ENCODE results near the gene ELFN2.

Gene ELFN2

DNA sequence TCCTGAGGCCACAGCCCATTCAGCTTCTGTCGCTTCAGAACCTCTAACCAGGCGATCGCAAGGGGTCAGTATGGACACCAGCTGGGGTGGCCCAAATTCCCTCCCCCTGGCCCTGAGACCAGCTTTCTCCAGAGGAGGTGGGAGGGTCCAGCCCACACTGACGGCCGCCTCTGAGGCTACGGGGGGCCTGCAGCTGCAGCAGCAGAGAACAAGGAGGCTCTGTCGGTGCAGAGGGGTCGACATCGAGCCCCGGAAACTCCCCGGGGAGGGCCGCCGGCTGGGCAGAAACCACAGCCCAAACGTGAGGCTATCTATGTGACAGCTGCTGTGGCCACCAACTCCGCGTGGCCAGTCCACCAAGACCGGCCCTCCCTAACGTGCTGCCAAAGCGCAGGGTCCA, 40.8 kb downstream of the ELFN2 start:
- no peak for DNase-seq (ENCODE audit: low read depth in 2 of 2)

DNA sequence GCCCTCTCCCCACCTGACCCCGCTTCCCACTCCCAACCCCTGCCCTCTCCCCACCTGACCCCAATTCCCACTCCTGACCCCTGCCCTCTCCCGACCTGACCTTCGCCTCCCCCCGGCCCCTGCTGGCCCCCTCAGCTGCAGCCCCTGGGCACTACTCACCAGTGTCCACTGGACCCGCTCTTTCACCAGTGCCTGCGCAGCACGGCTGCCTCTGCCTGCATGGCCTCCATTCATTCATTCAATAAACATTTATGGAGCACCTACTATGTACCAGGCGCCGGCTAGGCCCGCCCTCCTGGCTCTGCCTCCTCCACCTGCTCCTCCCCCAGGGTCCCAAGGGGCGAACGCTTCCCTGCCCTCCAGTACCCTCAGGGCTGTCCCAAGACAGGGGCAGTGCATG, 42.6 kb downstream of the ELFN2 start:
- DNase-seq (ENCODE audit: low read depth in 2 of 2): no peak

DNA sequence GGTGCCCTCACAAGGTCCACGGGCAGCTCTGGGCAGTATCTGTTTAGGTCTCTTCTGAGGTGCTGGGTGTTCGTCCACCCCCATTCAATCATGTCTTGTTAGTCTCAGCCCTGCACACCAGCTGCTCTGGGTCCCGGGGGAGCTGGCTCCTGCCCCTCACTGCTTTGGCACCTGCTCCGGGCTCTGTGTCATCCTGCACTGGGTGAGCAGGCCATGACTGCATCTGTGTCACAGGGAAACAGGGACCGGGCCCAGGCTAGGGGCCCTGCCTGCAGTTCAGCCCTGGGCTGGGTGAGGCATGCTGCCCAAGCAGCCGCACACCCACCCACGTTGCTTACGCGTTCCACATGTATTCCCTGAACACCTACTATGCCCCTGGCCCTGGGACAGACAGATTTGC, 43.9 kb downstream of the ELFN2 start:
- DNase-seq (ENCODE audit: low read depth in 2 of 2): no peak

DNA sequence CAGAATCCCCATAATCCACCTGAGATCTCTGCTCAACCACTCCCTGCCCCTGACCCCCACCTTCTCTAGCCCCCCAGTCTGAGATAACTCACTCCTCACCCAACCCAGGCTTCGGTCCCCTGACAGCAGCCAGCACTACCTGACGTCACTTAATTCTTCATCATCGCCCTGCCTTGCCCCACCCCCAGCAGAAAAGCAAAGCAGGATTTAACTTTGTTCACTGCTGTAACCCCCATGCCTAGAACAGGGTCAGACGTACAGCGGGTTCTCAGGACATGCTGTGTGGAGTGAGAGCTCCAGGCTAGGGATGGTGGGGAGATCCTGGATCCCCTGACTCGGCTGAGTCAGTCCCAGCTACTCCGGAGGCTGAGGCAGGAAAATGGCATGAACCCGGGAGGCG, 45.8 kb downstream of the ELFN2 start:
- no peak for DNase-seq (ENCODE audit: low read depth in 2 of 2)

DNA sequence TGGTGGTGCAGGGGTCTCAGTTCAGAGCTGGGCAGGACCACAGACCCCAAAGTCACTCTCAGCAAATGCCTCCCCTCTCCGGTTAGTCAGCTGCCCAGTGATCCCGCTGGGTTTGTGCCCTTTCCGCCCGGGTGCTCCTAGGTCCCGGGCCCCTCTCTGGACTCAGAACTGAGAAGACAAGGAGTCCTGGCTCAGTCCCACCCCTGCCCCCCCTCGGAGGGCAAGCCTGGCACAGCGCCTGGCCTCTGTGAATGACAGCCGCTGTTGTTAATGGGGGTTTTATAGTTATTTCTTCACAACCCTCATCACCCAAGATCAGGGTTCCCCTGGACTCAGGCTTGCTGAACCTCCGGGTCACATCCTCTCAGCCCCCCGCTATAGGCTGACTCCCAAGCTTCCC, 47.6 kb downstream of the ELFN2 start:
- DNase-seq (ENCODE audit: low read depth in 2 of 2): no peak

DNA sequence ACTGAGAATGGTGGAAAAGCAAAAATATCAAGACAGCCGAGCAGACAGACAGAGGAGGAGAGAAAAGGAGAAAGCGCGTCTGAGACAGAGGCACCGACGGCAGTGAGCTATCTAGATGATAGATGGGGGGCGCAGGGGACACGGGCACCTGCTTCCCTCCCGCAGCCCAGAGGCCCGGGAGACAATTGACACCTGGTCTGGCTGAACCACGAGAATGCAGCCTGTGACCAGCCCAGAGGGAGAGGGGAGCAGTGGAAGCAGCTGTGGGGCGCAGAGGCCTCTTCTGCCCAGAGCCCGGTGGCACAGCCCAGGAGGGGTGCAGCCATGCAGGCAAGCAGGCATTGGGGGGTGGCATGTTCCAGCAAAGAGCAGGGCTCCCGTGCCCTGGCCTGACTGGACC, 48.2 kb downstream of the ELFN2 start:
- DNase-seq (ENCODE audit: low read depth in 2 of 2): no peak

DNA sequence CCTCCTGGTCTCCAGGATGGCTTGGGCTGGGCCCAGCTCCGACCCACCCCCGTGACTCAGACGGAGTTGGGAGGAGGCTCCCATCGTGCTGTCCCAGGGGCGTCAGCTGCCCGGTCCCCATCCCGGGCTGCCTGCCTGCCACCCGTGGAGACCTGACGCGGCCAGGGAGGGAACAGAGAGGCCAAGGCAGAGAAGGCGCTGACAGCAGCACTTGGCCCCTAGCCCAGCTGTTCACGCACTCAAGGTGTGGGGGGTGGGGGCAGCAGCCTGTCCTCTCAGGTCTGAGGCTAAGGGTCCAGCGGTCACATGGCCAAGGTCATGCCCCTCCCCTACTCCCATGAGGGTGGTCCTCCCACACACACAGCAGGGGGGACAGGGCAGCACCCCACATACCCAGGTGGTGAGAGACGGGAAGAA, 48.6 kb downstream of the ELFN2 start:
- DNase-seq (ENCODE audit: low read depth in 2 of 2): no peak

DNA sequence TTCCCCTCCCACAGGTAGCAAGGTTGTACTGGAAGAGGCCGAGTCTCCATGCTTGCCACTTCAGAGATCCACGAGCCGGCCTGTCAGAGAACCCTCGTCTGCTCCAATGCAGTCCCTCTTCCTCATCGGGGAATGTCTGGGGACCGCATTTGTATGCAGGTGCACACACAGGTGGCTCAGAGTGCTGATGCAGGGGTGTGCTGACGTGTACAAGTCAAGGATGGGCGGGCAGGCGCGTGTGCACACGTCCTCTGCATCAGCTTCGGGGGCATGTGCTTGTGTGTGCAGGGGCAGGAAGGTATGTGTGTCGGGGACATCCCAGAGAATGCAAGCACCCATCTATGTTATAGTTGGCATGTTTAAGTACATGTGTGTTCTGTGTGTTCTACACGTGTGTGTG, 49.4 kb downstream of the ELFN2 start:
- DNase-seq (ENCODE audit: low read depth in 2 of 2): no peak

DNA sequence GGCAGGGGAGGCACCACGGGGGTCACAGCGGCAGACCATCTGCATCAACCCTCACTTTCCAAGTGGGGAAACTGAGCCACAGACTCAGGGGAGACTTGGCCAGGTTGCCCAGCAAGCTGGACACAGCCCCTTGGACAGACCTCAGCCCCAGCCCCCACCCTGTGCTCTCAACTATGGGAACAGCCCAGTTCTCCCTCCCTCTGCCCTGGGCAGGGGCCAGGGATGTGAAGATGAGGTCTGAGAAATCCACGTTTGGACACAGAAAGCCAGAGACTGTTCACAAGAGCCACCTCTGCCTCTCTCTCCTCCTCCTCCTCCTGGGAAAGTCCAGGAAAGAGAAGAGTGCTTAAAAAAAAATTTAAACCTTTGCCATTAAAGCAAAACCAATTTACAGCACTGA, 50.1 kb downstream of the ELFN2 start:
- DNase-seq (ENCODE audit: low read depth in 2 of 2): no peak

DNA sequence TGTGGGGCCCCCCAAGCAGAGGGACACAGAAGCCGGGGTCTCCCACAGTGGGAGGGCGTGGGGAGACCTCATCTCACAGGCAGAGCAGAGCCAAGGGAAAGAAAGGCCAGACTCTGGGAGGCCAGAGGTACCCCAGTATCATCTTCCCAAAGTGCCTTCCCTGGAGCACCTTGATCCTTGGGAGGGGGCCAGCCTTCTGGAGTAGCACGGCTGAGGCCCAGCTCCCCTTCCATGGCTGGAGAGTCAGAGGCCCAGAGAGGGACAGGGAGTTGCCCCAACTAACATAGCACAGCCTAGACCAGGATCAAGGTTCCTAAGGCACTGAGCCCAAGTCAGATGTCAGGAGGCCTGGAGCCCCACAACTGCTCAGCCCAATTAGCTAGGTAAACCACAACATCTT, 50.6 kb downstream of the ELFN2 start:
- no peak for DNase-seq (ENCODE audit: low read depth in 2 of 2)

DNA sequence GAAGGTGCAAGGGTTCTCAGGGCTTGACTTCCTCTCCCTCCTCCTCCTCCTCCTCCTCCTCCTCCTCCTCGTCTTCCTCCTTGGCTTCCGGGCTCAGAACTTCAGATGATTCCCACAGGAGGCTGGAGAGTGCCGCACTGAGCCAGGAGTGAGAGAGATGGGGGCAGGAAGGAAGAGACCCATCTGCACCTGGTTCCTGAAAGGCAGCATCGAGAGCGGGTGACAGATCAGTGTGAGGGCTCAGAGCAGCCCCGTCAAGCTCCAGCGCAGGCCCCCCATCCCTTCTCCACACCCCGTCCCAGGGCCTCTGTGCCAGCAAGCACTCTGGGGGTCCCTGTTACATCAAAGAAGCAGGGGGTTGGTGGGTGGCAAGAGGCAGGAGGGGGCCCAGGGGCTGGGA, 51.5 kb downstream of the ELFN2 start:
- DNase-seq (ENCODE audit: low read depth in 2 of 2): no peak

DNA sequence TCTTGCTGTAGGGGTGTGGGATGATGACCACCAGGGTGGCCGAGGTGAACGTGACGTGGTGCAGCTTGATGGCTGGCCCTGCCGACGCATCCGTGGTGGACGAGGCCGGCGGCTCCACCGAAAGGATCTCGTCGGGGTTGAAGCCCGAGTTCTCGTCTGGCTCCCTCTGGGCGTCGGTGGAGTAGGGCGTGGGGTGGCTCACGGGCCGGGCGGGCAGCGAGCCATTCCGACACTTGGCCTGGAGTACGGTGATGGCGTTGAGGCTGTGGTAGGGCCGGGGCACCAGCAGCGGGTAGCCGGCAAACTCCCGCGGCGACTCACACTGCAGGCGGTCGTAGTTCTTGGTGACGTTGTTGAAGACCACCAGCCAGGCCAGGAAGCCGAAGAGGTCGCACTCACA, 52.7 kb downstream of the ELFN2 start:
- DNase-seq (ENCODE audit: low read depth in 2 of 2): no peak

DNA sequence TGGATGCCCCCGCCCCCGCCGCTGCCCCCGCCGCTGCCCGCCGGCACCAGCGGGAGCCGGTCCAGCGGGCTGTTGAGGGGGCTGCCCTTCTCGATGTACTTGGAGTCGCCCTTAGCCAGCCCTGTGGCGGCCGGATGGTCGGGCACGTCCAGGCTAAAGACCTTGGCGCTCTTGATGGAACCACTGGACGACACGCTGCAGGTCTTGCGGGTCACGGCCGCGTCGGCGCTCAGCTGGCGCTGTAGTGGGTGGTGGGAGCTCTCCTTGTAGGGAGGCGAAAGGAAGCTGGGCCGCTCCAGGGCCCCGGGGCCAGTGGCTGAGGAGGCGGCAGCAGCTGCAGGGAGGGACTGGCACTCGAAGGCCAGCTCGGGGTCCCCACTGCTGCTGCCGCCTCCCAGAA, 53.8 kb downstream of the ELFN2 start:
- DNase-seq (ENCODE audit: low read depth in 2 of 2): no peak

DNA sequence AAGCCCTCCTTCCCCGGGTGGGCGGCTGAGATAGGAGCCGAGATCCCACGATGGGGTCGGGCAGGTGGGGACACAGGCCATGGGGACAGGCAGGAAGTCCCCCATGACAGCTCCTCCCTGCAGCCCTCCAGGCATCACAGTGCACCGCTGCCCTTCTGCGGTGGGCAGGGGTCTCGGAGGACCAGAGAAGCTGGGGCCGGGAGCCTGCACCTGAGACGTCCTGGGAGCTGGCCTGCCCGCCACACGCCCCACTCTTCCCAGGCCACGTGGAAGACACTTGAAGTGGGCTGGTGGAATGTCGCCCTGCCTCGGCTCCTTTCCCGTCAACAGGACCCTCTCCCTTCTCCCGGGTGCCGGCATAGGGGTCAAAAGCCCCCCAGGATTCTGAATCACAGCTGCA, 55.4 kb downstream of the ELFN2 start:
- no peak for DNase-seq (ENCODE audit: low read depth in 2 of 2)

DNA sequence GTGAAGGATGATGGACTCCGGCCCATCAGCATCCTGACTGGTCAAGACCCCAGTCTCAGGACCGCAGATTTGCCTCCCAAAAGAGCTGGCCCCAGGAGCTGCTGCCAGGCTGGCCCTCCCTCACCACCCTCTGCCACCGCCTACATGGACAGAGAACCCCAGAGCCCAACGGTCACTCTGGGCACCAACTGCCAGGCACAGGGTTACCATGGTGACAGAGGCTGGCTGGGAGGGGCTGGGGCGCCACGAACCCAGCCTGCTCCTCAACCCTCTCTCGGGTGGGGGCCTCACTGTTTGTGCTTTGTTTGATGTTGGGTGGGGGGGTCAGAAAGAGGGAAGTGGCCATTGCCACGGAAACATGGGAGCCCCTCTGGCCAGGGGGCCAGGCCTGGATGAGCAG, 55.8 kb downstream of the ELFN2 start:
- DNase-seq (ENCODE audit: low read depth in 2 of 2): no peak

DNA sequence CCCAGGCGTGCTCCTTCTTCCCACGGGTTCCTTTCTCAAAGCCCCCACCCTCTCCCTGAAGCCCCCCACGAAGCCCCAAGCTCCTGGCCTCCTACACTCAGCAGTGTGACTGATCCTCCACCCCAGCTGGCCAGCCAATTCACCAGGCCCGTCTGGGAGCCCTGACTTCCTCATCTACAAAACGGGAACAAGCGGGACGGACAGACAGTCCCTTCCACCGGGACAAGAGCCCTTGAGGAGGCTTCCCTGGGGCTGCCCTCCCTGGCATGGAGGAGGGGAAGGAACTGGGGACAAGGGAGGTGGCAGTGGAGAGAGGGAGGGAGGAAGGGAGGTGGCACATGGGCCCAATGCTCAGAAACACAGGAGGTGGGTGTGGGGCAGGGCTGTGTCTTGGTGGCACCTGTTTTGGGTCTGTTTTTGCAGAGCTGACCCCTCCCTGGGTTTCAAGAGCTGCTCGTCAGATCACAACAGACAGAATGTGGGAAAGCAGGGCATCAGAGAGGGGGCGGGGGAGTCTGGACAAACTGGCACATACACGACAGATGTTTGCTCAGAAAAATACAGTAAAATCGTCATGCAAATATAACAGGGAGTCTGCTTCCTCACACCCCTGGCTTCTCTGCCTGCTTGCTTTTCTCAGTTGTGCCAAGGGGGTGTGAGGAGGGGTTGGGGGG, 56.8 kb downstream of the ELFN2 start:
- DNase-seq (ENCODE audit: low read depth in 2 of 2): no peak

DNA sequence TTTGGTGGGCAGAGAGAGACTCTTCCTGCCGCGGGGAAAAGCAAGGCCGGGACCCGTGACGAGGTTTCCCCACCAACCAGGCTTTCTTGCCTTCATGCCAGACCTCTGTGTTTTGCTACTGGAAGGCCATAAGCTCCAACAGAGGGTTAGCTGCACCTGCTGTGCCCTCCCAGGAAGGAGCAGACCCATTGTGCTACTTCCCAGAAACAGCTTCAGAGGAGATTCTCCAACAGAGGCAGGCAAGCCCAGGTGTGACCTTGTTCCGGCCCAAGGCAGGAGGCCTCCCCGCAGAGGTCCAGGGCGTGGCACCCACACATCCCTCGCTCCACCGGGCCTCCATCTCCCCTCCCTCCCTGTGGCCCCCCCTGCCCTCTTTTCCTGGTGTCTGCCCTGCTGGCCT, 57.8 kb downstream of the ELFN2 start:
- DNase-seq (ENCODE audit: low read depth in 2 of 2): no peak

DNA sequence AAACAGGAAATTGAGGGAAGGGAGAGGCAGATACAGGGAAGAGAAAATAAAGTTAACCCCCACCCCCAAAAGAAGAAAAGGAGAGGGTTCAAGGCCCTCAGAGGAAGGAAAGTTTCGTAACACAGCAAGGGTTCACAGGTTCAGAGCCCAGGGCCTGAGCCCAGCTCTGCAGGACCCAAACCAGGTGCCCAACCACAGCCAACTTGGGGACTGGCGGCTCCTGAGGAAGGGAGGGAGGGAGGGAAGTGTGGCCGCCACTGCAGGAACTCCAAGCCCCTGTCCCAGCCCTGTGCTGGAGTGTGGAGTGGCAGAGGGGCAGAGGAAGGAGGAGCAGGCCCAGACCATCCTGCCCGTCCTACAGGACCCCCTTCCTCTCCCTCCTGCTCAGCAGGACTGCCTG, 59.2 kb downstream of the ELFN2 start:
- no peak for DNase-seq (ENCODE audit: low read depth in 2 of 2)

DNA sequence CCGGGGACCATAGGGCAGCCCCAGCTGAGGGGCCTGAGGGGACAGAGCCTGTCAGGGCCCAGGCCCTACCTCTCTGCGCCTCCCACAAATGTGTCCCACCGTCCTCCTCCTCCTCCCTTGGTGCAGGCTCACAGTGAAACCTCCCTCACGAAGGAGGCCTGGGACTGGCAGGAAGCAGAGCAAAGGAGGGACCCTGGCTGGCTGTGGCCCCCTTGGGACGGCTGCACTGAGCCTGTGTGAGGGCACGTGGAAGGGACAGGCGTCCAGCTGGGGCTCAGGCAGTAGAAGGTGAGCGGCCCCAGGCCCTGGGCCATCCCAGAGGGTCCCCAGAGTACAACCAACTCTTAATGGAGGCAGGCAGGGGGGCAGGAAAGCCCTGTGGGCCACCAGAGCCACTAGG, 60.7 kb downstream of the ELFN2 start:
- no peak for DNase-seq (ENCODE audit: low read depth in 2 of 2)

DNA sequence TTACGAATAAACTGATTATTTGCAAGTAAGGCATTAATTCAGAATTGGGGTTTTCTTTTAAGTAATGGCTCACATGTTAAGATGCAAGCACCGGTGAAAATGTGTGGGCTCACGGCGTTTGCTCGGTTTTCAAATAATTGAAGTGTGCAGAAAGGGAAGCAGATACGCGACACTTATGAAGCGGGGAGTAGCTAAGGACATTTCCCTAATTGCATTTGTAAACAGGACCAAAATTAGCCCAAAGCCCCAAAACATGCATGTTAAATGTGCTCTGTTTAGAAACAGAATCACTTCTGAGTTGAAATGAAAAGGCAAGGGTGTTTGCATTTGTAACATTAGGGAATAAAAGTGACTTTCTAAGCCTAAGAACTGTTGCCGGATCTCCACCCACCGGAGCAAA, 61.3 kb downstream of the ELFN2 start:
- DNase-seq (ENCODE audit: low read depth in 2 of 2): no peak

DNA sequence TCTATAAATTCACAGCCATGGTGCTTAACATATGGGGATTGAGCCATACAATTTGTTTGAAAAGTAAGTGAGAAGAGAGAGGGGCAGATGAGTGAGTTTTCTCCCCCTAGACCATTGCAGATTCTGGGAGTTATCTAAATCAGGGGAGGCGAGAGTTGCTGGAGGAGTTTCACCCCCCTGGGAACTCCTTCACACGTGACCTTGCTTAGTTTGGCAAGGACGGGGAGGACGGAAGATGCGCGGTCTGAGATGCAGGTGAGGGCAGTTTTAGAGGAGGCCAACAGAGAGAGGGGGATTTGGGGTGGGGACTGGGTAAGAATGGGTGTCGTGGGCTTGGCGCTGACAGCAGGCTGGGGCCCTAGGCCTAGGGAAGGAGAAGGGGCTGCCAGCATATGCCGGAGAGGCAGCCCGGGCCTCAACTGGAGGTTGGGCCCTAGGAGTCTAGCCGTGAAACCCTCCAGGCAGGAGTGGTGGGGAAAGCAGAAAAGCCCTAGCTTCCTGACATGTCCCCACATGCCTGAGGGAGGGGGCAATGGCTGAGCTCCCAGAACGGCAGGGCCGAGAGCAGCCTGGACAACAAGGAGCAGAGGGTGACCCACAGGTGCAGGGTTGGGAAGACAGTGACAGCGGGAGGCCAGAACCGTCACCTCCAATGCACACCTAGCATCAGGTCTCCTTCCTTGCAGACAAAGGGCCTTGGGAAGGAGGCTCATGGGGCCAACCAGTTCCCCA, 63.9 kb downstream of the ELFN2 start:
- no peak for DNase-seq (ENCODE audit: low read depth in 2 of 2)

DNA sequence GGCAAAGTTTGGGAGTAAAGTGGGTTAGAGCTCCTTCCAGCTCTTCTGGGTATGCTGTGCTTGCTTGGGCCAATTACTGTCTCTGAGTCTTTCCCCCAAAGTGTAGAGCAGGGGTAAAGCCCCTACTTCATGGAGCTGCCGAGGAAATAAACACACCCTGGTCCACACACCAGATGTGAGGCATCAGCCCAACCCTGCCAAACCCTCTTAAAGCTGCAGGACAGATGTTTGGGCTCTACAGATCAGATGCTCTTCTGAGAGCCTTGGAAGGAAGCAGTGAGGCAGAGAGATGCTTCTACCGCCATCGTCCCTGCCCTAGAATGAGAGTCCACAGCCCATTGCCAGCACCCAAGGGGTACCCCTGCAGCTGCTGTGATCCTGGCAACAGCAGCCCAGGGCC, 64.7 kb downstream of the ELFN2 start:
- no peak for DNase-seq (ENCODE audit: low read depth in 2 of 2)

DNA sequence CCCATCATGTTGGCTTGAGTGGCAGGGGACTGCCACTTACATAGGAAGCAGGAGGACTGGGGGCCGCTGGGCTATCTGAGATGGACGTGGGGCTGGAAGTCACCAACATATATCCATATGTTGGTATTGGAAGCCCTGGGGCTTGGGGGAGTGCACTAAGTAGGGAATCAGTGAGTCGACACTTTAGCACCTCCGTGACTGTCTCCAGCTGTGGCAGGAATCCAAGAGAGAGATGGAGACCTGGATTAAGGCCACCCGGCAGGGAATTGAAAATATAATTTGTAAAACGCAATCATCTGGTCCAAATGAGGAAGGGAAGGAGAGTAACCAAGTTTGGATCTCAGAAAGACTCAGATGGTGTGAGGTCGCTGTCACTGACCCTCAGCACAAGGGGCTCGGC, 68.4 kb downstream of the ELFN2 start:
- no peak for DNase-seq (ENCODE audit: low read depth in 2 of 2)

DNA sequence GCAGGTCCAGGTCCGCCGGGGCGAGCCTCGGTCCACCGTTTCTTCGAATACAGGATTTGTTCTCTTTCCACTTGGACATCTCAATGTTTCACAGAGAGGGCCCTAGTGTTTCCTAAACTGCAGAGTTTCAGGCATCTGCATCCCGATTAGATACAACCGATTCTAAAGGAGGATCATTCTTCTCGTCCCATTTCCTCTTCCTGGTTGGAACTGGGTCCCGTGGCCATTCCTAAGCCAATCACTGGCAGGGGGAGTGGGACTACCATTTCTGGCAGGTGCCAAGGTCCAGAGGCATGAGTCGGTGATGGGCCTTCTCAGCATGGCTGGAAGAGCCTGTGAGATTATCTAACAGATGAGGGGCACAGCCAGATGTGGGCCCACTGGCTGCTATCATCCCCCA, 68.9 kb downstream of the ELFN2 start:
- DNase-seq (ENCODE audit: low read depth in 2 of 2): no peak

Data from stimulated activated CD8-positive, alpha-beta memory T cell treated with anti-CD3 and anti-CD28 coated beads, Interleukin-7, amount 100 ng/mL, for 1 hour (primary cell).